Stimulated activated CD4-positive, alpha-beta T cell treated with anti-CD3 and anti-CD28 coated beads, Interleukin-2, amount 100 ng/mL, for 48 hours (primary cell): ENCODE results near the gene ALDH1B1.
"Not testable (repeated sequence)": the region's sequence is repeated elsewhere in the genome, so short reads cannot be mapped to it uniquely, and the experiment has no call there.

Source experiments
- DNase-seq, 2 donors: peaks; one replicate each; pipeline ENCODE4 v3.0.0-alpha.2; 2020

ALDH1B1 gene

DNA sequence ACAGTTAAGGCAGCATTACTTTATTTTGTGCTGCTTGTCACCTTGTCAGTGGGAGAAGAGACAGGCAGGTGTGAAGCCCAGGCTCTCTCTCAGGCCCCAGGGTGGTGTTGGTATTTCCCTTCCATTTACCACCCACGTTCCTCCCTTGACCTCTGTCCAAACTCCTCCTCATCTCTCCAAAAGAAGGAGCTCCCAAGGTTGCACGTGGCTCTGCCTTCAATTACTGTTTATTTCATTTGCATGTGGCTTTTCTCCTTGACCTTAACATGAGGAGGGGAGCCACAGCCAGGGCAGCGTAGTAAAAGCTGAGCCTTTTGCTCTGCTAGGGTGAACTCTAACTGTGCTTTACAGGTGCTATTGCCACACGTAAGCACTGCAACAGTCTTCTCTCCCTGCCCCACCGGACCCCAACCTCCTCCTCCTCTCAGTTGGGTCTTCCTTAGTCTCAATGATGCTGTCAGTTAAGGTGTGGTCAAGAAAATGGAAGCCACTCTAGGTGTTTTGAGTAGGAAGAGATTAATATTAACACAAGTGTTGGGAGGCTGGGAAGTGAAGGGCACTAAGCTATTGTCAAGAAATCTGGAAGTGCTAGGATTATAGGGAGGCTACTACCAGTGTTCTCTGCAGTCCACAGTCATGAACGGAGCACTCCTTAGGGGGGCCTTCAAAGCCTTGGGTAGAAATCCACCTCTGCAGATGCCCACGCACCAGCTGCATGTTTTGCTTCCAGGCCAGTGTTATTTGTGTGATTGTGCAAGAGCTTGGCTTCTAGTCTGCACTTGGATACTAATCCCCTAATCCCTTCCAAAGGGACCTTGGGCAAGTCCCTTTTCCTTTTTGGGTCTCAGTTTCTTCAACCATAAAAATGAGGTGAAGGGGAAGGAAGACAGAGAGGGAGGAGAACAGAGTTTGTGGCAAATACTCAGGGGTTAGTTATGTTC, 3.9 kb upstream of the ALDH1B1 start:
- no peak for DNase-seq

DNA sequence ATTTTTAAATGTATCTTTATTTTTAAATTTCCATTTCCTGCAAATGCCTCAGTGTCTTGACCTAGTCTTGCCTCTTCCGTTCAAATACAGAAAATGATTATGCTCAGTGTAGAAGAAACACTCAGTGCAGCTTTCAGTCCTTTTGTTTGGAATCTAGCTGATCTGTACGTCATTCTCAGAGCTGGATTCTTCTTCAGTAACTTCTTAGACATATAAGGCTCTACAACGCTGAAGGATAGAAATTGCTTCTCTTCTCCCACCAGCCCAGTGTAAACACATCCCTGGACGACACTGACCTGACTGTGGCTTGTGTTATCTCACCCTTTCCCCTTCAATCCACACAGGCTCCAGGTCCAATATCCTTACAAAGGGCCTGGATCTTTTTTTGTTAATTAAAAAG, 3.2 kb upstream of the ALDH1B1 start:
- no peak for DNase-seq

- DNase-seq = no peak
Measured at GRCh38 chr9:38390442-38390841, 2.1 kb upstream of the ALDH1B1 start.

- no peak for DNase-seq
Measured at GRCh38 chr9:38390851-38391250, 1.7 kb upstream of the ALDH1B1 start.

DNA sequence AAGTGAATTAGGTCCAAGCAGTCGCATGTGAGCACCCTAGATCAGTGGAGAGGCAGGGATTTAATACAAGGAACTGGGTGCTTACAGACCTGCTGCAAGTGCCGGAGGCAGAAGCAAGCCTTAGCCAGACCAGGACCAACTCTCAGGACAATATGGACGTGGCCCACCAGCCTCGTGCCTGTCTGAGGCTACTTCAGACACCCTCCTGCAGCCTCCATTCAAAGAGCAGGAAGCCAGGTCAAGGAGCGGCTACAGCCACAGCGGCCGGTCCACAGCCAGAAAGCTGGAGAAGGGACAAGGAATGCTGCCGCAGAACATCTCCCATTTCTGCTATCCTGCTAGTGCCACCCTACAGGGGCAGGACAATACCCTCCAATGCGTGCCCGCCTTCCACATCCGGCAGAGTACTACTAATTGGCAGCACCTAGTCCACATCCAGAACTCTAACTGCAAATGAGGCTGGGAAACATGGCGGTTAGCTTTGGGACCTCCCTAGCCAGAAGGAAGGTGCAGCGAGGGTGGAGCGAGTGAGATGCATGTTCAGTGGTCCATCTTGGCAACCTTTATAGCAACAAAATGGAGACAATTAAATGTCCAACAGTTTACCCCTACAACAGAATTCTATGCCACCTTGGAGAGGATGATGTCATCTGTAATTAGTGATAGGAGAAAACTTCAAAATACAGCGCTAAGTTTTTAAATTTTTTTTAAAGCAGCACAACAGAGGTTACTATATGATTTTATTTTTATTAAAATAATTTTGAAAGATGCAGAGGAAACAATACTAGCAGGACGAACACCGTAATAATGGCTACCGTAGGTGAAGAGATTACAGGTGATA, 1.0 kb upstream of the ALDH1B1 start:
- no peak for DNase-seq

- DNase-seq = peak in 1 of 2 donors; percentile 6
Measured at GRCh38 chr9:38393128-38393796, 760 bp downstream of the ALDH1B1 start.

- no peak for DNase-seq
Measured at GRCh38 chr9:38394416-38394815, 1.9 kb downstream of the ALDH1B1 start.

DNA sequence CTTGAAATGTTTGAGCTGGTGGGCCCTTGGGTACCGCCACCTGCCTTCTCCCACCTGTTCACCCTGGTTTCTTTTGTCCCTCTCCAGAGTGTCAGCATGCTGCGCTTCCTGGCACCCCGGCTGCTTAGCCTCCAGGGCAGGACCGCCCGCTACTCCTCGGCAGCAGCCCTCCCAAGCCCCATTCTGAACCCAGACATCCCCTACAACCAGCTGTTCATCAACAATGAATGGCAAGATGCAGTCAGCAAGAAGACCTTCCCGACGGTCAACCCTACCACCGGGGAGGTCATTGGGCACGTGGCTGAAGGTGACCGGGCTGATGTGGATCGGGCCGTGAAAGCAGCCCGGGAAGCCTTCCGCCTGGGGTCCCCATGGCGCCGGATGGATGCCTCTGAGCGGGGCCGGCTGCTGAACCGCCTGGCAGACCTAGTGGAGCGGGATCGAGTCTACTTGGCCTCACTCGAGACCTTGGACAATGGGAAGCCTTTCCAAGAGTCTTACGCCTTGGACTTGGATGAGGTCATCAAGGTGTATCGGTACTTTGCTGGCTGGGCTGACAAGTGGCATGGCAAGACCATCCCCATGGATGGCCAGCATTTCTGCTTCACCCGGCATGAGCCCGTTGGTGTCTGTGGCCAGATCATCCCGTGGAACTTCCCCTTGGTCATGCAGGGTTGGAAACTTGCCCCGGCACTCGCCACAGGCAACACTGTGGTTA, 3.3 kb downstream of the ALDH1B1 start:
- no peak for DNase-seq

DNA sequence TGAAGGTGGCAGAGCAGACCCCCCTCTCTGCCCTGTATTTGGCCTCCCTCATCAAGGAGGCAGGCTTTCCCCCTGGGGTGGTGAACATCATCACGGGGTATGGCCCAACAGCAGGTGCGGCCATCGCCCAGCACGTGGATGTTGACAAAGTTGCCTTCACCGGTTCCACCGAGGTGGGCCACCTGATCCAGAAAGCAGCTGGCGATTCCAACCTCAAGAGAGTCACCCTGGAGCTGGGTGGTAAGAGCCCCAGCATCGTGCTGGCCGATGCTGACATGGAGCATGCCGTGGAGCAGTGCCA, 3.8 kb downstream of the ALDH1B1 start:
- DNase-seq = no peak

- DNase-seq = not testable (repeated sequence)
Measured at GRCh38 chr9:38399191-38399590, 6.7 kb downstream of the ALDH1B1 start.

DNA sequence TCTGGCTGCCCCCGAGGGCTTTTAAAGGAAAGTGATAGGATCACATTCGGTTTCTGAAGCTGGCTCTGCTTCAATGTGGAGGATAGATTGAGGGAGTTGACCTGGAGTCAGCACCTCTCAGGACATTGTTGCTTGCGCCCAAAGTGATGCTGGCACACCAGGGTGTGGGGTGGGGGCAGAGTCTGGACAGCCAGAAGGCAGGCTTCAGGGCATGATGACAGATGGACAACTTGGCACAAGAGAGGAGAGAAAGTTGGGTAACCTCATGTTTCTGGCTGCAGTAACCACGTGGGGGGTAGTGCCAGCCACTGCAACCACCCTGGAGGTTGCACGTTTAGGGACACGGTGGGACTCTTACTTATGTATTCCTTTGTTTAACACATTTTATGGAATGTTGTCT, 9.5 kb downstream of the ALDH1B1 start:
- DNase-seq = no peak

DNA sequence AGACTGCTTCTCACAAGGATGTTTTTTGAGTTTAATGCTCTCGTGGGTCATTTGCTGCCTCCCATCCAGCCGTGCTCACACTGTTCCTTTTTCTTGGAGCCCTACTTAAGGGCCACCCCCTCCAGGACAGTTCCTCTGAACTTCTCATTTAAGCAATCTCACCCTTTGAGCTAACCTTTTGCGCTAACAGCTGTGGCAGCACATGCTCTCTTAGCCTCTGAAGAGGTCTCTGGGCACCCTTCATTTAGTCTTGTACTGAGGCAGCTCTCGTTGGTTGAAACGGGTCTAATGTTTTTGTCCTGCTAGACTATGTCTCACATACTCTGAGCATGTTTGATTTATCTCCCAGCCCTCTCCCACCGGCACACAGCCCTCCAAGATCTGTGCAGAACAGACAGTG, 11.8 kb downstream of the ALDH1B1 start:
- DNase-seq = no peak

DNA sequence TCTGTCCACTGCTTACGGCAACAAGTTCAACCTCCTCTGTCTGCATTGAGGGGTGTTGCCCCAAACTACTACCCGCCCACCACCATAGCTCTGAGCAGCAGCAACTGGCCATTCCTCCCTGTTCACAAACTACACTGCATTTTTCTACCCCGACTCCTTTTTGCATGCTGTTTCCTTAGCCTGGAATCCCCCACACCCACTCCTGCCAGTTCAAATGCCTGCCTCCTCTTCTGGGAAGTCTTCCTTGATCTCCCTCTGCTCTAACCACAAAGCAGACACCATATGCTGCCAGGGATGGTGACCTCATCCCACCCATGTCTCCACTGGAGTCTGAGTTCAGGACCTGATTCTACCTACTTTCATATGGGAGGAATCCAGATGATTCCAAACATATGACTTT, 13.3 kb downstream of the ALDH1B1 start:
- DNase-seq = no peak

DNA sequence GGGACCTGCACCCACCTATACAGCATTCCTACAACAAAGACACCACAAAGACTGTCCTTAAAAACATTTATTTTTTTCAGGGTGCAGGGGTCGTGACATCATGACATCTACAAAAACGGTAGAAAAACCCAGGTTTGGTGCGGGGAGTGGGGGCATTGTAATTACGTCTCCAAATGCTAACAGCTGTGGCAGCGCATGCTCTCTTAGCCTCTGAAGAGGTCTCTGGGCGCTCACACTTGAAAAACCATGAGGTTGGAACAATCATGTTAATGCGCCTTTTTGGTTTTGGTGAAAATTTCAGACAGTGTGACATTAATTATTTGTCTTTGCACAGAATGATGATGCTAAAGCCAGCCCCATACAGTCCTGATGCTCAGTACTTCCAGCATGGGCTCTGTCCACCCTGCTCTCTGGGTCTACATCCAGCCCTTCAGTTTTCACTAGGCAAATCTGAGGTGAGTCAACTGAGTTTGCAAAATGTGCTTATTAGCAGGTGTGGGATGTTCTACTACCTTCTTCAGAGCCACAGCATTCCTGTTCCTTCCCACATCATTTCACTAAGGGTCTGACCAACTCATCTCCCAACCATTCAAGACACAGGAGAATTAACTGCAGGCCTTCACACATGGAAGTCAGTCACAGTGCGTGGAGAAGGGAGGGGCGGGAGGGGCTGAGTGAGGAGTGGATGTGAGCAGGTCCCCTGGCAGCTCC, 14.1 kb downstream of the ALDH1B1 start:
- no peak for DNase-seq

- DNase-seq = no peak
Measured at GRCh38 chr9:38408719-38409118, 16.2 kb downstream of the ALDH1B1 start.

- no peak for DNase-seq
Measured at GRCh38 chr9:38412751-38413150, 20.2 kb downstream of the ALDH1B1 start.

DNA sequence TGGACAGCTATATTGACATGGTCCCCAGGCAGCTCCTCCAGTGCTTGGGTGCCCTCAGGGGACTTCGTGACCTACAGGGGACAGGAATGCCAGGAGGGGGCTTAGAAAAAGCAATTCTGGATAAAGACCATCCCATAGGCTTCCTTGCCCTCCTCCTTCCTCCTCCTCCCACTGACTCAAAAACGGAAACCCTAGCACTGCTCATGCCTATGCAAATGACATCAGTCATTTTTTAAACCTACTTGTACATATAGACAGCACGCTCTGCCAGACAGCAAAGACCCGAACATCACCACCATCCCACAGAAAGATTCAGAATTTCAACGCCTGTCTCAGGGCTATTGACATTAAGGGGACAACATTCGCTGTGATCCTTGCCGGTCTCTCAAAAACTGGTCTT, 20.8 kb downstream of the ALDH1B1 start:
- DNase-seq = no peak

DNA sequence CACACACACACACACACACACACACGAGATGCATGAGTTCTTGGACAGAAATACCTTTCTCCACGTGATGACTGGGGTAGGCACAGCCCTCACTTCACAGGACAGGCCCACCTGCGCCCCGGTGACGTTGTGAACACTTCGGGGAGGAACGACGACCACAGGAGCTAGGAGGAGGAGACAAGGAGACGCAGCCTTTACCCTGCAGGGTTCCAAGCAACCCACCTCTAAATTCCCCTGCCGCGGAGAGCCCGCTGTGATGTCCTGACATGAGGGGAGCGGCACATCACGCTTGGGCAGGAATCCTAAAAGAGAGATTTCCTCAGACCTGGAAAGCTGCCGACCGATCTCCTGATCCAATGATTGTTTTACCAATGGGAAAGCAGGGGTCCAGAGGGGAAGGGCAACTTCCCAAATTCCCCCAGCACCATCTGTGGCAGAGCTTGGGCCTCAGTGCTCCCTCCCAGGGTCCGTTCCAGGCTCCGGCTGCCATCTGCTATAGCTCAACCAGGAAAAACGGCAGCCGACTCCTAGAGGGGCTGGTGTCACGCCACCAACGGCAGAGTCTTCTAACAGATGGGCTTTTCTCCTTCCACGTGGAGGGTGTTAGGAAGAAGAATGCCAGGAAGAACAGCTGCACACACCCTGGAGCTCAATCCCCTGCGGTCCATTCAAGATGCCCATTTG, 21.7 kb downstream of the ALDH1B1 start:
- no peak for DNase-seq

GRCh38 chr9:38415856-38416255, 23.4 kb downstream of the ALDH1B1 start:
- no peak for DNase-seq

- DNase-seq = no peak
Measured at GRCh38 chr9:38416461-38416860, 24.0 kb downstream of the ALDH1B1 start.
